HG03432 (cell line): ENCODE measurements around the gene TOLLIP.
"Not testable (repeated sequence)": the region's sequence is repeated elsewhere in the genome, so short reads cannot be mapped to it uniquely, and the experiment has no call there.

Source experiments
- ATAC-seq: cut with Tn5 transposase; IDR thresholded peaks from one replicate; pipeline ENCODE4 v1.9.1; 2021; ENCODE audit warnings: mild to moderate bottlenecking, moderate library complexity; ENCODE audit not compliant: unreplicated experiment

Gene TOLLIP

GRCh38 chr11:1309498-1310317 lies at the start of gene TOLLIP:
TOLLIP (minus strand) TSS chr11:1309632; CDS start chr11:1309498, 134 bp downstream.
- ATAC-seq, result peak; percentile 84

GRCh38 chr11:1358931-1359330 lies 49.5 kb upstream of the TOLLIP start:
- not testable (repeated sequence) for ATAC-seq

- ATAC-seq, result no peak
Observed at GRCh38 chr11:1358286-1358685, 48.9 kb upstream of the TOLLIP start.

DNA sequence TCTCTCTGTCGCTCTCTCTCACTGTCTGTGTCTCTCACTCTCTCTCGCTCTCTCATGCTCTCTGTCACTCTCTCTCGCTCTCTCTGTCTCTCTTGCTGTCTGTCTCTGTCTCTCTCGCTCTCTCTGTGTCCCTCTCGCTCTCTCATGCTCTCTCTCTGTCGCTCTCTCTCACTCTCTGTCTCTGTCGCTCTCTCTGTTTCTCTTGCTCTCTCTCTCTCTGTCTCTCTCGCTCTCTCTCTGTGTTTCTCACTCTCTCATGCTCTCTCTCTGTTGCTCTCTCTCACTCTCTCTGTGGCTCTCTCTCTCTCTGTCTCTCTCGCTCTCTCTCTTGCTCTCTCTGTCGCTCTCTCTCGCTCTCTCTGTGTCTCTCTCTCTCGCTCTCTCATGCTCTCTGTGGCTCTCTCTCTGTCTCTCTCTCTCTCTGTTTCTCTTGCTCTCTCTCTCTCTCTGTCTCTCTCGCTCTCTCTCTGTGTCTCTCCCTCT lies 47.1 kb upstream of the TOLLIP start:
- ATAC-seq, result no peak

GRCh38 chr11:1356007-1356435 lies 46.6 kb upstream of the TOLLIP start:
- no peak for ATAC-seq

- no peak for ATAC-seq
Observed at GRCh38 chr11:1354125-1354938, 44.9 kb upstream of the TOLLIP start.

GRCh38 chr11:1353383-1354124 lies 44.1 kb upstream of the TOLLIP start:
- ATAC-seq, result no peak

DNA sequence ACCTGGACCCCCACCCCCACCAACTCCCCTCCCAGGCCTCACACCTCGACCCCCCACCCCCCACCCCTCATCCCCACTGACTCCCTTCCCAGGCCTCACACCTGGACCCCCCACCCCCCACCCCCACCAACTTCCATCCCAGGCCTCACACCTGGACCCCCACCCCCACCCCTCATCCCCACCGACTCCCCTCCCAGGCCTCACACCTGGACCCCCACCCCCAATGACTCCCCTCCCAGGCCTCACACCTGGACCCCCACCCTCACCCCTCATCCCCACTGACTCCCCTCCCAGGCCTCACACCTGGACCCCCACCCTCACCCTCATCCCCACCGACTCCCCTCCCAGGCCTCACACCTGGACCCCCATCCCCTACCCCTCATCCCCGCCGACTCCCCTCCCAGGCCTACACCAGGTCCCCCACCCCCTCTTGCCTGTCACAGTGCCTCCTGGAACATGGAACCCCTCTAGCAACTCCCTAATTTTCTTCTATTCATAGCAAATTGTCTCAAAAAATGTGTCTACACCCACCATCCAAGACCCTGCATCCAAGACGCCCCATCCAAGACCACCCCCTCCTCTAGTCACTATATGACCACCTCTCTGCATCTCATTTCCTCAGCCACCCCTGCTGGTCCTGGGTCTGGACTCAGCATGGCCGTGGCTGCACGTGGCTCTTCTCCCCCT lies 43.4 kb upstream of the TOLLIP start:
- no peak for ATAC-seq

DNA sequence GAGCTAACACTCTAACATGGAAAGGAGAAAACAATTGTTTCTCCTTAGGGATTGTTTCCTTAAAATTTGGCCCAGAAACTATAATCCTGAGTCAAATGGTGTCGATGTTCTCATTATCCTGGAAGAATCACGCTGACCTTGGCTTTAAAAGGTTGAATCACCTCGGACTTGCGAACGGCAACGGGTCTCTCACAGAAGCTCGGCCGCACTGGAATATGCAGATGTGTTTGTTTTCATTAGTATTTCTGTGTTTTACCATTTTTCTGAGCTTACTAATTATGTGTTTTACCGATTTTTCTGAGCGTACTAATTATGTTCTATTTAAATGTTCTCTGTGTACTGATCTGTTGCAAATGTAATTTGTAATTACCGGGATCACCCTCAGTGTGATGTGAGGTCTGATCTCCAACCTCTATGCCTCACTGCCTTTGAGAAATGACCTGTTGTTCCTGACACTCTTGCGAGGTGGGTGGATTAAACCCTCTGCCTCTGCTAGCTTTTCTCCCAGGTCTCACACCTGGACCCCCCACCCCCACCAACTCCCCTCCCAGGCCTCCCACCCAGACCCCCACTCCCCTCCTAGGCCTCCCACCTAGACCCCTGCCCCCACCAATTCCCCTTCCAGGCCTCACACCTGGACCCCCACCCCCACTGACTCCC lies 42.0 kb upstream of the TOLLIP start:
- ATAC-seq, result no peak

DNA sequence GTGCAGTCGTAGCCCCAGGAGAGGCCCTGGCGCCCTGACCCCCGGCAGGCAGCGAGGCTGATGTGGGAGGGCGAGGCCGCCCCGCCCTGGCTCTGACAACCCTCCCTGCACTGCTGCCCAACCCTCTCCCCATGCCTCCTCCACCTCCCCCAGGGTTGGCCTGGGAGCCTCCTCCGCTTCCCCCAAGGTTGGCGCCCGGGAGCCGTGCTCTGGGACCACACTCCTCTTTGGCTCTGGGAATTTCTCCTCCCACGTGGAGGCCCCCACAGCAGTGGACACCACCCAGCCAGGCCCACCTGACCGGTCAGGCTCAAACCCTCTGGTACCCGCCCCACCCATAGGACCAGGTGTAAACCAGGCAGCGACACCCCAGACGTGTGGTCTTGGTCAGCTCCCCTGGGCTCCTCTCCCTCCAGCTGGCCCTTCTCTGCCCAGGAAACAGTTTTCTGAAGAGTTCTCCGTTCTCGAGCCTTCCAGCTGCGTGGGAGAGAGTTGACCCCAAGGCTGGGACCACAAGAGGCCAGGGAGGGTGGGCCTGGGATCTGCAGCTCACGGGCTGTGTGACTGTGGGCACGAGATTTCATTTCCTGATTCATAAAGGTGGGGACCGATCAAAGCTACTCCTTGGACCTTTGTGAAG lies 40.8 kb upstream of the TOLLIP start:
- ATAC-seq, result no peak

DNA sequence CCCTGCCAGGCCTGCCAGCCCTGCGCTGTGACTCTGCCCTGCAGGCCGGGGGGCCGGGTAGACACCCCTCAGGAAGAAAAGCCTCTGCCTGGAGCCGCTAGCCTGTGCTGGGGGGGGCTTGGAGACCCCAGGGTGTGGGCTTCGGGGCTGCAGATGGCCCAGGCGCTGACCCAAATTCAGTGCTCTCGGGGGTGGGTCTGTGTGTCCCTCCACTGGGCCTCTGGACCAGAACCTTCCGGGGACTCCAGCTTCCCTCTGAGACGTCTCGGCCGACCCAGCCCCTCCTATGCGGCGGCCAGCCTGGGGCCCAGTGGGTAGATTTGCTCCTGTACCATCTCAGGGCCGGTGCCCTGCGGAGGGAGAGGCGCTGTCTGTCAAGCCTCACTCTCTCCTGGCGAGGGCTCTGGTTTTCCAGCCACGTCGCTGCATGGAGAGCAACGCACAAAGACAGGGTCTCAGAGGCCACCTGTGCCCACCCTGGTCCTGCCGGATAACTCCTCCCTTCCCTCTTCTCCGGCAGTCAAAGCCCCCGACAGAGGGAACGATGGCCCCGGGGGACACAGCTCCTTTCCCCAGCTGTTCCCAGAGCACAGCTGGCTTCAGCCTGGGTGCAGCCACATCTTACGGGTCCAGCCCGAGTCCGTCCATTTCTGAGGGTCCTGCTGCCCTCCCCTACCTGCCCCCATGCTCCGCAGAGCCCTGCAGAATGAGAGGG lies 40.1 kb upstream of the TOLLIP start:
- no peak for ATAC-seq

- no peak for ATAC-seq
Observed at GRCh38 chr11:1348796-1349326, 39.4 kb upstream of the TOLLIP start.

DNA sequence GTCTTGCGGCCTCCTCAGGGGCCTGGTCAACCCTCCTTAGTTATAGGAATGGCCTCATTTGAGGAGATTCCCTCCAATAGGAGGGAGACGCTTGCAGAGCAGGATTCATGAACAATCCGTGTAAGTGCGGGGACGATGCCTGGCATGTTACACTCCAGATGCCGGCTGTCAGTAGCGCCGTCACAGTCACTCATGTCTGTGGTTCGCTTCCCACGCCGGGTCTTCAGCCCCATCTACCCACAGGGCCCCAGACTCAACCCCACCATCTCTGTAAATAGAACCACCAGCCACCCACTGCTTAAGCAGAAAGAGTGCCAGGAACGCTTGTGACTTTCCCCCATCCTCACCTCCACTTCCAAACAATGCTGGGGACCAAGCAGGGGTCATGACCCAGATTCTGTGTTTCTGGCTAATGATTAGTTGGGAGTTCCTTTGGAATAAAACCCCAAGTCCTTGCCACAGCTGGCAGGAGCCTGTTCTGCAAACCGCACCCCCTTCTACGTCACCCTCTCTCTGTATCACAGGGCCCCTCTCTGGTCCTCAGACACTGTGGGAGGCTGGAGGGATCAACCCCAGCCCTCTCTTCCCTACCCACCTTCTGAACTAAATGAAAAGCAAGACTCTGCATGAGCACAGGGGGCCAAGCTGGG lies 38.8 kb upstream of the TOLLIP start:
- ATAC-seq, result no peak

GRCh38 chr11:1347411-1347999 lies 38.1 kb upstream of the TOLLIP start:
- ATAC-seq, result not testable (repeated sequence)

DNA sequence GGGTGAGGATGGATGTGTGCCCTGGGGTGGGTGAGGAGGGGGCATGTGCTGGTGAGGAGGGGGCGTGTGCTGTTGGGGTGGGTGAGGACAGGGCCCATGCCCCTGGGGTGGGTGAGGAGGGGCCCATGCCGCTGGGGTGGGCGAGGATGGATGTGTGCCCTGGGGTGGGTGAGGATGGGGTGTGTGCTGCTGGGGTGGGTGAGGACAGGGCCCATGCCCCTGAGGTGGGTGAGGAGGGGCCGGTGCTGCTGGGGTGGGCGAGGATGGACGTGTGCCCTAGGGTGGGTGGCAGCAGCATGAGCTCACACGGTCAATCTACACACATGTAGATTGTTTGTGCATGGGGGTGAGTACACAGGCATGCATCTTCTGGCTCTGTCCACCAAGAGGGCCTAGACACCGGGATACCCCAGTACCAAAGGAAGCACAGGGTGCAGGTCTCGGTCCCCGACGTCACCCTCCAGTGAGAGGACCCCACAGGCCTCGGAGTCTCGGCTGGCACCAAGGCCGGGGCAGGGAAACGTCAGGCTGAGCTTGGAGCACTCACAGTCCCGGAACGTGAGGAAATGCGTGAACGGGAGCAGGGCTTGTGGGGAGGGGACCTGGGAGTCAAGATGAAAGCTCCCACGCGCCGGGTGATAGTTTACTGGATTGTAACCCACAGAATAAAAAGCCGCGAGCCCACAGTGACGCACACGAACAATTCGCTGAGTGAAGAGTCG lies 37.4 kb upstream of the TOLLIP start:
- ATAC-seq, result no peak

- no peak for ATAC-seq
Observed at GRCh38 chr11:1345737-1346513, 36.5 kb upstream of the TOLLIP start.
